LNCaP clone FGC (cell line): ENCODE results near the gene SHB.

Experiments used
- DNase-seq: peaks from one replicate; pipeline ENCODE4 v3.0.0-alpha.2; 2011; ENCODE audit warnings: low read depth
- H3K4me3 ChIP-seq: 2 replicates; pipeline ENCODE4 v1.5.1; 2011; ENCODE audit warnings: mild to moderate bottlenecking, low read depth, low read length, control low read depth
- CTCF ChIP-seq: IDR thresholded peaks from 2 replicates; pipeline ENCODE4 v1.5.1; 2012; ENCODE audit warnings: mild to moderate bottlenecking; ENCODE audit not compliant: control insufficient read depth, insufficient read depth; ENCODE audit errors: extremely low read depth

SHB gene

GRCh38 chr9:37956904-37957663, 111.9 kb downstream of the SHB start:
- no peak for DNase-seq
- no peak overlapping the region for H3K4me3 ChIP-seq
- no peak for TF ChIP-seq CTCF

GRCh38 chr9:37956423-37956820, 112.6 kb downstream of the SHB start:
- H3K4me3 ChIP-seq, result no peak overlapping the region
- no peak for TF ChIP-seq CTCF
- no peak for DNase-seq

GRCh38 chr9:37955781-37956422, 113.1 kb downstream of the SHB start:
- DNase-seq, result no peak
- no peak for TF ChIP-seq CTCF
- no peak overlapping the region for H3K4me3 ChIP-seq

GRCh38 chr9:37954581-37954981, 114.4 kb downstream of the SHB start:
- no peak for TF ChIP-seq CTCF
- H3K4me3 ChIP-seq, result no peak overlapping the region
- no peak for DNase-seq

GRCh38 chr9:37953775-37954437, 115.1 kb downstream of the SHB start:
- no peak for DNase-seq
- no peak overlapping the region for H3K4me3 ChIP-seq
- no peak for TF ChIP-seq CTCF

- TF ChIP-seq CTCF, result no peak
- DNase-seq, result no peak
- H3K4me3 ChIP-seq, result no peak overlapping the region
Observed at GRCh38 chr9:37953206-37953774, 115.7 kb downstream of the SHB start.
